A204.1 (cell line): ENCODE results near the gene SMYD5.
"Not testable (repeated sequence)": the region's sequence is repeated elsewhere in the genome, so short reads cannot be mapped to it uniquely, and the experiment has no call there.

Experiments
- FAIRE-seq: peaks from 2 replicates; lab custom pipeline; 2012; peaks lifted over from hg19 to GRCh38; lab: Jason Lieb, UNC

The SMYD5 gene

DNA sequence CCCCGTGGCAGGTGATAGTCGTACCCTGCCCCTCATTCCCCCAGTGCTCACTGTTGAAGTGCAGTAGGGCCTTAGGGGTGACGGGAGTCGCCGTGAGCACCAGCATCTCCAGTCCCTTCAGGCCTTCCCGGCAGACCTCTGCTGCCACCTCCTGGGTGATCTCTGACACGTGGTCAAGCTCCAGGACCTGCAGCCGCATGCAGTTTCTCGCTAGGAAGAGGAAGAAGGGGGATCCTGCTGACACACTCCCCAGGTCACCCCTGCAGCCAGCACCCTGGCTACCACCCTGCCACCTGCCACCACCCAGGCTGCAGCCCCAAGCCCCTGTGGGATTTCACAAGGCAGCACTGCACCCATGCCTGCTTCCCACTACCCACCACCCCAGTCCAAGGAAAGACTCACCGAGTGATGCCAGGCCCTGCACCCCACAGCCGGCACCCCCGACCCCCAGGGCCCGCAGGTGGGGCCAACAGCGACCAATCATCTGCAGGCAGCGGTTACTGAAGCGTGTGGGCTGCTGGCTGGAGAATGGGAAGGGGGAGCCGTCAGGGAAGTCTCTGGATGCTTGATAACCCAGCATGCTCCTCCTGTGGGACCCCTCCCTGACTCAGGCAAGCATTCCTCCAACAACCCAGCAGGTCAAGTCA is 46.4 kb downstream of the SMYD5 start:
- no peak for FAIRE-seq

DNA sequence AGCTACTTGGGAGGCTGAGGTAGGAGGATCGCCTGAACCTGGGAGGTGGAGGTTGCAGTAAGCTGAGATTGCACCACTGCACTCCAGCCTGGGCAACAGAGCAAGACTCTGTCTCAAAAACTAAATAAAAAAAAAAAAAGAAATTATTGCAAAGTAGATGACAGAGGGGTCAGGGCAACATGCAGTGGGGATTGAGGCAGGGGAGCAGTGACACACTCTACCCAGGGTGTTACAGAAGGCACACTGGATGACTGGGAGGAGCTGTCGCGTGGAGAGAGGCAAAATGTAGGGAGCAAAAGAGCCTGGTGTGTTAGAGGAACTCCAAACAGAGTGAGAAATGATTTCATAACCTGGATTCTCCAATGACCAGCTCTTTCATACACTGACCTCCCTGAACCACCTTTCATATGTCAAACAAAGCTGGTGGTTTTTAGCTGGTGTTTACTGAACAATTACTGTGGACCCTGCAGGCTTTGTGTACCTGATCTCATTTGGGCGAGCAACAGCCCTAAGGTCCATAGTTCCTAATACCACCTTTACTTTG is 48.1 kb downstream of the SMYD5 start:
- no peak for FAIRE-seq

DNA sequence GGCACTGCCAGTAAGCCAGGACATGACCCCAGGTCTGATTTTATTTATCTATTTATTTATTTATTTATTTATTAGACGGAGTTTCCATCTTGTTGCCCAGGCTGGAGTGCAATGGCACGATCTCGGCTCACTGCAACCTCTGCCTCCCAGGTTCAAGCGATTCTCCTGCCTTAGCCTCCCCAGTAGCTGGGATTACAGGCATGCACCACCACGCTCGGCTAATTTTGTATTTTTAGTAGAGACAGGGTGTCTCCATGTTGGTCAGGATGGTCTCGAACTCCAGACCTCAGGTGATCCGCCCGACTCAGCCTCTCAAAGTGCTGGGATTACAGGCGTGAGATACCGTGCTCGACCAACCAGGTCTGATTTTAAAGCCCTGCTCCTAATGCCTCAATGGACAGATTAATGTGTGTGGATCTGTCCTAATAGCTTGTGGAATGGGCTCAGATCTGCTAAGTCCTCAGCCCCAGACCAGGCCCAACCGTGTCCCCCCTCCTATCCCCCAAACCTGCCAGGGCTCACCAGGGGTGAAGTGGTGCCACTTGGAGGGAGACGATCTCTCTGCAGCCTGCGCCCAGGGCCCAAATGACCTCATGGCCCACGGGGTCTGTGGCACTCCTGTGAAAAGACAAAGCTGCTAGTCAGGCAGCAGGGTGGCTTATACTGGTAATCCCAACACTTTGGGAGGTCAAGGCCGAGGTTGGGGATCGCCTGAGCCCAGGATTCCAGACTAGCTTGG is 48.8 kb downstream of the SMYD5 start:
- not testable (repeated sequence) for FAIRE-seq

DNA sequence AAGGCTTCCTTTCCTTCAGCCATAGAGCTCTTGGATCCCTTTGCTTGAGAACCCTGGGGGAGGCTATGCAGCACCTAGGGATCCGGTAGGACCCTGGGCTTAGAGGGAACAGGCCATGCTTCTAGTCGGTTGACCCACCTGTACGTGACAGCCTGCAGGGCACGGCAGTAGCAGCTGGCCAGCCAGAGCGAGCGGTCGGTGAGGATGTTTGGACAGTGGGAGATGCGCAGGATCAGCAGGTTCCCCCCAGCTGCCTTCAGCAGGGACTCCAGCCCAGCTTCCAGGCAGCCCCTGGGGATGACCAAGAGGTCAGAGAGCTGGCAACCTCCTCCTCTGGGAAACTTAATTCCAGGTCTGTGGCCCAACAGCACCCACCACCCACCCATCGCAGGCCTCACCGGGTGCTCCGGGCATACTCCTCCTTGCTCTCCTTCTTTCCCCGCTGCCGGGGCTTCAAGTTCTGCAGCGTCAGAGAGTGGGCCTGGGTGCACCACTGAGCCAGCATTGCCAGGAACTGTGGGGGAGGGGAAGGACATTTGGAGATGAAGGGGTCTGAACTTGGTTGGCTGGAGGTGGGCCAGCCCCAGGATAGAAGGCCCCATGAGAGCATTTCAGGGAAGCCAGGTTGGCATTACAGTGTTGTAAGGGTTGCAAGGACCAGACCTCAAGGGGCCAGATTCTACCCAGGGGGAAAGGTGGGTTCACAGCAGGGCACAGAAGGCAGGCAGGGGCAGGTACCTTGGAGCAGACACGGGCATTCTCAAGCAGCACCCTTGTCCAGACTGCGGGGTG is 49.7 kb downstream of the SMYD5 start:
- FAIRE-seq = no peak

DNA sequence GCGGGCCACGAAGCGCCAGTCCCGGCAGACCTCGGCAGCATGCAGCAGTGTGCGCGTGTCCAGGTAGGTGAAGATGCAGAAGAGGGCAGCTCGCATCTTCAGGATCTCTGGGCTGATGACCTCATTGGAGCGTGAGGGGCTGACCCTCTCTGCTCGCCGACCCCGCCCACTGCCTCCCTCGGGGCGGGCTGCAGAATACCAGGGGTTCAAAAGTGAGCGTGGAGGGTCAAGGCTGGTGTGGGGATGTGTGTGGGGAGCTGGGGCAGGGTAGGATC is 50.2 kb downstream of the SMYD5 start:
- no peak for FAIRE-seq

DNA sequence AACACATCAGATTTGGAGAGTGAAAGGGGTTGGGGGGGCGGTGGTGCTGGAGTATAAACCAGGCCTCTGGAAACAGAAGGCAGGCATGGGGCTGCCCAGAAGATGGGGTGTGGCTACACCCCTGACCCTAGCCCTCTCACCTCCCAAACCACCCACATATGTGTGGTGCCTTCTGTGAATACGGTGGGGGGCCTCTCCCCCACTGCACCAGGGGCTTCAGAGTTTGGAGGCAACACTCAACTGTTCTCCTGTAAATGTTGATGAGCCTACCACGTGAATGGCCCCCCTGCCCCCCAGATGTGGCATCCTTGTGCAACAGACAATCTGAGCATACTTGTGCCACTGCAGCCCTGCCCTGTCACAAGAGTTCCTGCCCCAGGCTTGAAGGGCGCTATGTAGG is 50.7 kb downstream of the SMYD5 start:
- FAIRE-seq = no peak

DNA sequence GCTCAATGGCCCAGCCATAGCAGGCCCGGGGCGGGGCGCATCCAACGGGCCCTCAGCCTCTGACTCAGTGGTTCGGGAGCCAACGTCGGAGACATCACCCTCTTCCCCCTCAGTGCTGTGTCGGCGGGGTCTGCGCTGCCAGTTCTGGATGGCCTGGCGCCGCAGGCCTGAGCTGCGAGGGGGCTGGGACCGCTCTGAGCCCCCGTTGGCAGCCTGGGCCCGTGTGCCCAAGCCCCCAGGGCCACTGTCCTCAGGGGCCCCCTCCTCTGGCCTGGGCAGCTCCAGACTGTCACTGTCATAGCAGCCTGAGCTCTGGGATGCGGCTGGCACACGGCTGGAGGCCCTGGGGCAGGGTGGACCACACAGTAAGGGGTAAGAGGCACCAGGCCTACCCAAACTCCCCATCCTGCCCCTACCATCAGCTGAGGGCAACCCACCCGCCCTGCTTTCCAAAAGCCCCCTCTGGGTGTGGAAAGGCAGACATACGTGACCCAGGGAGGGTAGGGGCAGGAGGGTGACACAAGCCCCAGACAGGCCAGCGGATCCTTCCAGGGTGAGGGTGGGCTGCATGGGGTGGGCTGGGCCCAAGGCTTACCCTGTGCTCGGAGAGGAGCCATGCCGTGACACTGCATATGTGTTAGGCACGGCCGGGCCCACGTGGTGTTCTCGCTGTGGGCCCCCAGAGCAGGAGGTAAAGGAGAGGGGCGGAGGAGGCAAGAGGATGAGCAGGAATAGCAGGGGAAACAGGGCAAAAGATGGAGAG is 51.4 kb downstream of the SMYD5 start:
- FAIRE-seq = no peak

DNA sequence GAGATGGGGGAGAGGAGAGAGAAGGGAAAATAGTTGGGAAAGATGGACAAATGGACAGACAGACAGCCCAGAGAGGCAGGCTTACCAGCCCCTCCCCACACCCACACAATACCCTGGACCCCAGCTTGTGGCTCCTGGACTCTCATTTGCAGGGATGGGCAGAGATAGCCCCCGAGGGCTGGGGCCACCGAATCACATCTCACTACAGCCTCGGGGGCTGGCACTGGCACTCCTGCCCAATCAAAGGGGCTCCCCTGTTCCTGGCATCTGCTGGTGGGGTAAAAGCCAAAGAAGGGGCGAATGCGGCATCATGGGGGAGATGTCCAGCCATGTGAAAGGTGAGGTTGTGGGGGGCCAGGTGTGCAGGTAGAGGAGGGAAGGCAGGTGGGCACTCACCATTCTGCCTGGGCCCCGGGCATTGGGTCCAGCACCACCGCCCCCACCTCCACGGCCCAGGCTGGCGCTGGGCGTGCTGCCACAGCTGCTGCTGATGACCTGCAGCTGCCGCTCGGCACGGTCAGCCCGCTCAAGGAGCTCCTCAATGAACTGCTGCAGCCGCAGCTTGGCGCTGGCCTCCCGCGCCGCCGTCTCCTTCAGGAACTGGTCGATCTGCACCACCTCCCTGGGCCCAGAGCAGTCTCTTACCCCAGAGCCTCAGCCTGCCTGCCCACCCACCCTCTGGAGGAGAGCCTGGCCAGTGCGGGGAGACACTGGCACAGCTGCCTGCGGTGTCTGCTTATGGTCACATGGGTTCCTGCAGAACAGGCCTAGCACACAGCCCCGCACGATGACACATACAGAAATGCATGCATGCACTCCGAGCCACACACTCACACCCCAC is 52.2 kb downstream of the SMYD5 start:
- FAIRE-seq = no peak

DNA sequence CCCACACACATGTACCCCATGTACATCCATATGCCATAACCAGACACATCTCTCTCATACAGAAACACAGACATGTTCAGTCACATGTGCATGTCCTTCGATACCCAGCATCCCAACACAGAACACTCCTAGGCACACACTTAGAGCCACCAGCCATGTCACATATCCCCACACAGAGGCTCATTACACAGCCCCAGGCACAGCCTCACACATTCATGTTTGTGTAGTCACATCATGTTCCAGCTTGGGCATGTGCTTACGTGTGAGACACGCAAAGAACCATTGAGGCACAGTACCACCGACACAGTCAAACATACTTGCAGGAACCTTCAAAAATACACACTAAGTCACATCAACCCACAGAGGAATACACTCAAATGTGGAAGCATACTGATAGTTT is 53.0 kb downstream of the SMYD5 start:
- FAIRE-seq = no peak

DNA sequence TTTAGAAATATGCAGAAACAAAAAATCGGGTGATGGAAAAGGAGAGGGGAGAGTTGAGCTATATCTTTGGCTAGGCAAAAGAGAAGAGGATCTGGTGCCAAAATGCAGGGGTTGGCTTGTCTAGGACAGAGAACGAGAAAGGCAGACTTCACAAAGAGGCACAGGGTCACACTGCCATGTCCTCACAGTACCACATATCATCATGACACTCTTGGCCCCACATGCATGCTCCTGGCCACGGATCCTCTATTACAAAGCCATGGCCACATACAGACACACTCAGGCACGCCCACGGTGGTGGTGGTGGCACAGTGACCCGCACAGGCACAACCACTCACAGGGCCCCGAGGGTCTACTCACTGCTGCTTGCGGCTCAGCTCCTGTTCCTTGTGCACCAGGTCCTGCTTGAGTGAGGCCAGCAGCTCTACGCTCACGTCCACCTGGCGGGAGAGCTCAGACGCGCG is 54.4 kb downstream of the SMYD5 start:
- FAIRE-seq = no peak

DNA sequence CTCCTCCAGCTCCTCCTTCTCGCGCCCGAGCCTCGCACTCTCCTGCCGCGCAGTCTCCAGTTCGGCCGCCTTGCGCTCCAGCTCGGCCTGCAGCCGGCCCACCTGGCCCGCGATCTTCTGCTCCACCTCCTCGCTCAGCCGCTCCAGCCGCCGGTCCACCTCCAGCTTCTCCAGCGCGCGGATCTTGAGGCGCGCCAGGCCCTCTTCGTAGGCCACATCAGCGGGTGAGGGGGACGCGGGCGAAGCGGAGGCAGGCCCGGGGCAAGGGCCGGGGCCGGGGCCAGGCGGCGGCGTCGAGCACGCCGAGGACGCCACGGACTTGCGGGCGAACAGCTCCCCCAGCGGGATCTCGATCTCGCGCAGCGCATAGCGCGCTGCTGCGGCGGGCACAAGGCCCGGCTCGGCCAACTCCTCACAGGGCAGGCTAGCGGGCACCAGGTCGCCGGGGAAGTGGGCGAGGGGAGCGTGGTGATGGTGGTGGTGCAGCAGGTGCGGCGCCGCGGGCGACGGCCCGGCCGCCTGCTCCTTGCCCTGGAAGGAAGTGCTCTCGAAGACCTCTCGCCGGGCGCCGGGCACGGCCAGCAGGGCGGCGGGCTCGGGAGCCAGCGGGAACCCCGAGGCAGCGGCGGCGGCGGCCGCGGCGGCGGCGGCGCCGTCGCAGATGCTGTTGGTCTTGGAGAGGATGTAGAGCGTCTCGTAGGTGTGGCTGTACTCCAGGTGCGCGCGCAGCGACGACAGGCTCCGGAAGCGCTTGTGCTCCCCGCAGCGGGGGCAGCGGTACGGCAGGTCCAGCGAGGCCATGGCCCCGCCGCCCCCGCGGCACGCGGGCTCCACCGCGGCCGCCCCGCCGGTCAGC is 55.0 kb downstream of the SMYD5 start:
- no peak for FAIRE-seq

DNA sequence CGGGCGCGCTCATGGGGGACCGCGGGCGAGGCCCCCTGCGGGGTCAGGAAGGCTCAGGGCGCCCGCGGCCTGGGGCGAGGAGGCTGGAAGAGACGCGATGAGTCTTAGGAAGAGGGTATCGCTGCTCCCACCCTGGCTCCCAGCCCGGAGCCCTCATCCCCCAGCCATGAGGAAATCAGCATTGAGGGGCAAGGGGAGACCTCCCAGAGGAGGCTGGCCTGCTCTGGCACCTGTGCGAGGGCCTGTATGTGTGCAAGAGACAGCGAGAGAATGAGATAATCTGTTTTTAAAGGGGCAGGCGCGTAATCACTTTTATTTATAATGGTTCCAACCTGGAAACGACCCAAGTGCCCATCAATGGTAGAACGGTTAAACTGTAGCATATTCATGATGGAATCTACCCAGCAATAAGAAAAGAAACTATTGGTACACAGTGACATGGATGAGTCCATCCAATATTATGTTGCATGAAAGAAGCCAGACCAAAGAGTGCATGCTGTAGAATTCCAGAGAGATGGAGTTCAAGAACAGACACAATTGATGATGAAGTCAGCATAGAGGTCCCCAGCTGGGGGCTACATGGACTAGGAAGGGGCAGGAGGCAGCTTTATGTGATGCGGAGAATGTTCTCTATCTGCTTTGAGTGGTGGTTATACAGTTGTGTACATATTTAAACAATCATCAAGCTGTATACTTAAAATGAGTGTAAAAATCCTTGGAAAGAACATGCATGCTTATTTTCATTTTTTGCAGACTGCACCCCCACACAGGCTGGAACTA is 55.8 kb downstream of the SMYD5 start:
- FAIRE-seq = no peak

DNA sequence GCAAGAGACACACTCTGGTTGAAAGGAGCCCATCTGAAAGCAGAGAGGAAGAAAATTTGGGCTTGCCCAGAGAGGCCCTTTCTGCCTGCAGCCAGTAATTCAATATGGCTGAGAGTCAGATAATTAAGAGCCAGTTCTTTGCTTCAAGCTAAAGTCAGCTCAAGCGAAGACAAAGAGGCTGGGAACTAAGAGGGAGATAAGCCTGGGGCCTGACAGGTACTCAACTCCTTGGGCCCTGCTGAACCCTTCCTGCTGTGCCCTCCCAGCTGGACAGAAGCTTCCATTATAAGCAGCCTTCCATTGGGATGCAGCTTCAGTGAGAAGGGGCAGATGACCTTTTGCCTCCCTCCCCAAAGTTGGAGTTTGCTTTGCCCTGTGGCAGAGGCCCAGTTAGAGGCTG is 58.2 kb downstream of the SMYD5 start:
- no peak for FAIRE-seq
